Liver (tissue), 9 donors: ENCODE results near the gene NTMT2. TPM values are rescaled to one million over a fixed set of nuclear protein-coding genes. Genes with fewer than 3 reads are reported as not detected.

Experiments used
- DNase-seq: peaks from one replicate; pipeline ENCODE4 v3.0.0-alpha.2; 2017; ENCODE audit warnings: low spot score
- H3K27ac ChIP-seq, 2 donors: one replicate each; pipeline ENCODE4 v1.7.0; 2013; ENCODE audit warnings: inconsistent platforms in 2 of 2, low read length in 2 of 2, control low read depth in 1 of 2, low read depth in 1 of 2, mild to moderate bottlenecking in 1 of 2
- H3K27me3 ChIP-seq, 4 donors: one replicate each; pipeline versions ENCODE4 v1.6.1 to v1.7.0; 2013; ENCODE audit warnings: low read length in 3 of 4, inconsistent platforms in 1 of 4, mild to moderate bottlenecking in 1 of 4, moderate library complexity in 1 of 4; ENCODE audit not compliant: control insufficient read depth in 4 of 4, insufficient read depth in 4 of 4
- H3K36me3 ChIP-seq, 4 donors: one replicate each; pipeline versions ENCODE4 v1.6.1 to v1.7.0; 2013; ENCODE audit warnings: low read length in 3 of 4, mild to moderate bottlenecking in 3 of 4, low read depth in 1 of 4, moderate library complexity in 1 of 4; ENCODE audit not compliant: control insufficient read depth in 4 of 4, insufficient read depth in 3 of 4
- H3K4me1 ChIP-seq, 4 donors: one replicate each; pipeline versions ENCODE4 v1.6.1 to v1.7.0; 2013; ENCODE audit warnings: low read length in 3 of 4, mild to moderate bottlenecking in 3 of 4, moderate library complexity in 1 of 4; ENCODE audit not compliant: control insufficient read depth in 4 of 4, insufficient read depth in 4 of 4
- H3K4me3 ChIP-seq, 3 donors: one replicate each; pipeline versions ENCODE4 v1.6.1 to v1.7.0; 2013; ENCODE audit warnings: low read length in 3 of 3, control low read depth in 1 of 3, low read depth in 1 of 3, mild to moderate bottlenecking in 1 of 3
- H3K9ac ChIP-seq, 2 donors: one replicate each; pipeline ENCODE4 v1.7.0; 2013; ENCODE audit warnings: low read length in 2 of 2, mild to moderate bottlenecking in 2 of 2, moderate library complexity in 2 of 2, control low read depth in 1 of 2, low read depth in 1 of 2
- H3K9me3 ChIP-seq, 4 donors: one replicate each; pipeline versions ENCODE4 v1.6.1 to v1.7.0; 2013; ENCODE audit warnings: low read length in 3 of 4; ENCODE audit not compliant: control insufficient read depth in 4 of 4
- ATF3 ChIP-seq: IDR thresholded peaks from 2 replicates; pipeline ENCODE4 v1.6.1; 2016; ENCODE audit warnings: antibody characterized with exemption
- EGR1 ChIP-seq, 2 donors: IDR thresholded peaks; 2 replicates each; pipeline ENCODE4 v1.6.1; 2016 to 2018; ENCODE audit warnings: antibody characterized with exemption in 2 of 2, low read depth in 2 of 2
- FOXA1 ChIP-seq: IDR thresholded peaks from 2 replicates; pipeline ENCODE4 v1.6.1; 2016; ENCODE audit warnings: antibody characterized with exemption
- FOXA2 ChIP-seq: IDR thresholded peaks from 2 replicates; pipeline ENCODE4 v1.6.1; 2016; ENCODE audit warnings: antibody characterized with exemption
- GABPA ChIP-seq, 2 donors: IDR thresholded peaks in 1 of 2; conservative IDR thresholded peaks in 1 of 2; 2 replicates each; pipeline ENCODE4 v1.6.1; 2016; ENCODE audit warnings: antibody characterized with exemption in 2 of 2, mild to moderate bottlenecking in 1 of 2, moderate library complexity in 1 of 2
- HNF4A ChIP-seq, 2 donors: conservative IDR thresholded peaks; 2 replicates each; pipeline ENCODE4 v1.6.1; 2016; ENCODE audit warnings: antibody characterized with exemption in 2 of 2, mild to moderate bottlenecking in 2 of 2
- HNF4G ChIP-seq: IDR thresholded peaks from 2 replicates; pipeline ENCODE4 v1.6.1; 2016; ENCODE audit warnings: antibody characterized with exemption
- JUND ChIP-seq, 2 donors: IDR thresholded peaks; 2 replicates each; pipeline ENCODE4 v1.6.1; 2016; ENCODE audit warnings: antibody characterized with exemption in 2 of 2
- NR2F2 ChIP-seq: IDR thresholded peaks from 2 replicates; pipeline ENCODE4 v1.6.1; 2016; ENCODE audit warnings: antibody characterized with exemption
- RAD21 ChIP-seq, 2 donors: IDR thresholded peaks; 2 replicates each; pipeline ENCODE4 v1.6.1; 2016; ENCODE audit warnings: antibody characterized with exemption in 2 of 2, mild to moderate bottlenecking in 2 of 2
- REST ChIP-seq: IDR thresholded peaks from 2 replicates; pipeline ENCODE4 v1.6.1; 2016; ENCODE audit warnings: antibody characterized with exemption, mild to moderate bottlenecking
- RXRA ChIP-seq, 2 donors: IDR thresholded peaks; 2 replicates each; pipeline ENCODE4 v1.6.1; 2017 to 2018; ENCODE audit warnings: antibody characterized with exemption in 2 of 2, mild to moderate bottlenecking in 1 of 2
- SP1 ChIP-seq: IDR thresholded peaks from 2 replicates; pipeline ENCODE4 v1.6.1; 2018; ENCODE audit warnings: antibody characterized with exemption, mild to moderate bottlenecking
- TAF1 ChIP-seq: conservative IDR thresholded peaks from 2 replicates; pipeline ENCODE4 v1.6.1; 2016; ENCODE audit warnings: antibody characterized with exemption, mild to moderate bottlenecking
- YY1 ChIP-seq: IDR thresholded peaks from 2 replicates; pipeline ENCODE4 v1.6.1; 2016; ENCODE audit warnings: antibody characterized with exemption, mild to moderate bottlenecking
- ZBTB33 ChIP-seq: IDR thresholded peaks from 2 replicates; pipeline ENCODE4 v1.6.1; 2016; ENCODE audit warnings: antibody characterized with exemption
- WGBS: extraction: QIAGEN DNeasy Blood & Tissue Kit; methylation state at CpG from one replicate; pipeline ENCODE4 v1.1.7; 2013; 5-methylcytosine and 5-hydroxymethylcytosine counted together
- polyA plus RNA-seq, 2 donors: library from polyadenylated mRNA; stranded (reverse) in 1 of 2; unstranded in 1 of 2; fragments of 200-250 nt in 1 of 2; fragments of >200 nt in 1 of 2; fragmentation: Nextera tagmentation in 1 of 2; extraction: Ambion mirVana in 1 of 2; gene quantifications; one replicate each; pipeline versions ENCODE4 v1.2.1 to v1.2.3, GENCODE V29; 2013 to 2015
- total RNA-seq, 2 donors: library from RNA; depleted of rRNA; stranded (reverse); fragments of >200 nt; gene quantifications; one replicate each; pipeline ENCODE4 v1.2.3, GENCODE V29; 2014
- TF ChIP-seq, protein P1 (sequence below): fragments of 150-350 bp; IDR thresholded peaks from 2 replicates; pipeline ENCODE4 v1.5.1; 2017; ENCODE audit warnings: improper control_type of control experiment, low read depth, low read length; ENCODE audit not compliant: missing input control
- donor health status: healthy.
- donor health status: healthy.
- donor health status: healthy.
- donor health status: healthy.
- donor health status: healthy.

Gene NTMT2
- total and polyA plus RNA-seq, 4 donors = not detected

DNA sequence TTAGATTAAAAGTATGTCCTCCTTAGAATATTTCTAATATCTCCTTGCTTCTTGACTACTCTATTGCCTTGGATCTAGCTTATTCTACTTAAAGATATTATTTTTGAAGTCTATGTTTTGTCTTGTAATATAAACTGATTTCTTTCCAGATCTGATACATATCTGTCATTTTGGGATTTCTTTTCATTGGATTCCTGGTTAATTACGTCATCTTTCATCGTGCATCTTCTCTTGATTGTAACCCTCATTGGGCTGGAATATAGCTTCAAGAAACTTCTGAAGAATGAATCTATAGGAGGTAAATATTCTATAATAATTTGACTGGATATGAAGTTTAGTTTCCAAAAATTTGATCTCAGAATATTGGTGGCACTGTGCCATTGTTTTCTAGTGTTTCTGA, 12.1 kb downstream of the NTMT2 start:
- Histone ChIP-seq H3K9ac (no peak overlapping the region), H3K4me1 (no peaks in the 10 kb centered on the region), H3K36me3 (no peaks in the 10 kb centered on the region), H3K27ac (no peak overlapping the region), H3K27me3 (no peaks in the 10 kb centered on the region), H3K9me3 (peaks cover 0 to 9% (median 3%) of the 10 kb centered on the region in 4 donors), H3K4me3 (no peak overlapping the region)
- 80% methylated on average over 2 of the region's 2 CpGs for WGBS
- no peak for TF ChIP-seq RAD21 (IDR thresholded peaks at IDR 0.05)
- TF ChIP-seq FOXA1 = no peak
- DNase-seq = no peak

GRCh38 chr1:170162459-170163246, 16.9 kb downstream of the NTMT2 start:
- H3K36me3 ChIP-seq = no peaks in the 10 kb centered on the region
- no peak overlapping the region for H3K27ac ChIP-seq
- H3K27me3 ChIP-seq = no peaks in the 10 kb centered on the region
- H3K4me1 ChIP-seq = no peaks in the 10 kb centered on the region
- DNase-seq = no peak
- no peak overlapping the region for H3K4me3 ChIP-seq
- no peaks in the 10 kb centered on the region for H3K9me3 ChIP-seq
- no peak for TF ChIP-seq RXRA (IDR thresholded peaks at IDR 0.05)
- no peak for TF ChIP-seq FOXA1
- no peak for TF ChIP-seq GABPA (IDR thresholded peaks at IDR 0.05 in 1 of 2, conservative IDR thresholded peaks at IDR 0.05 in 1 of 2)
- no peak for TF ChIP-seq ATF3
- TF ChIP-seq JUND (IDR thresholded peaks at IDR 0.05) = no peak
- no peak for TF ChIP-seq HNF4A (conservative IDR thresholded peaks at IDR 0.05)
- TF ChIP-seq EGR1 (IDR thresholded peaks at IDR 0.05; ENCODE audit: low read depth in 2 of 2) = no peak
- TF ChIP-seq FOXA2 = no peak
- no peak for TF ChIP-seq YY1
- TF ChIP-seq SP1 = no peak
- no peak for TF ChIP-seq TAF1
- TF ChIP-seq ZBTB33 = no peak
- 61% methylated on average over 8 of the region's 8 CpGs for WGBS
- H3K9ac ChIP-seq = no peak overlapping the region

GRCh38 chr1:170164103-170164763, 18.5 kb downstream of the NTMT2 start:
- H3K27ac ChIP-seq = no peak overlapping the region
- TF ChIP-seq, protein P1, sequence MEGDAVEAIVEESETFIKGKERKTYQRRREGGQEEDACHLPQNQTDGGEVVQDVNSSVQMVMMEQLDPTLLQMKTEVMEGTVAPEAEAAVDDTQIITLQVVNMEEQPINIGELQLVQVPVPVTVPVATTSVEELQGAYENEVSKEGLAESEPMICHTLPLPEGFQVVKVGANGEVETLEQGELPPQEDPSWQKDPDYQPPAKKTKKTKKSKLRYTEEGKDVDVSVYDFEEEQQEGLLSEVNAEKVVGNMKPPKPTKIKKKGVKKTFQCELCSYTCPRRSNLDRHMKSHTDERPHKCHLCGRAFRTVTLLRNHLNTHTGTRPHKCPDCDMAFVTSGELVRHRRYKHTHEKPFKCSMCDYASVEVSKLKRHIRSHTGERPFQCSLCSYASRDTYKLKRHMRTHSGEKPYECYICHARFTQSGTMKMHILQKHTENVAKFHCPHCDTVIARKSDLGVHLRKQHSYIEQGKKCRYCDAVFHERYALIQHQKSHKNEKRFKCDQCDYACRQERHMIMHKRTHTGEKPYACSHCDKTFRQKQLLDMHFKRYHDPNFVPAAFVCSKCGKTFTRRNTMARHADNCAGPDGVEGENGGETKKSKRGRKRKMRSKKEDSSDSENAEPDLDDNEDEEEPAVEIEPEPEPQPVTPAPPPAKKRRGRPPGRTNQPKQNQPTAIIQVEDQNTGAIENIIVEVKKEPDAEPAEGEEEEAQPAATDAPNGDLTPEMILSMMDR = no peak
- TF ChIP-seq ATF3 (no peak), HNF4A (conservative IDR thresholded peaks at IDR 0.05) (no peak), NR2F2 (no peak), RXRA (IDR thresholded peaks at IDR 0.05) (no peak), FOXA2 (no peak), EGR1 (IDR thresholded peaks at IDR 0.05; ENCODE audit: low read depth in 2 of 2) (no peak), REST (no peak), HNF4G (no peak), GABPA (IDR thresholded peaks at IDR 0.05 in 1 of 2, conservative IDR thresholded peaks at IDR 0.05 in 1 of 2) (no peak), TAF1 (no peak), JUND (IDR thresholded peaks at IDR 0.05) (no peak)

More at GRCh38 chr1:170164103-170164763, 18.5 kb downstream of the NTMT2 start:
- DNase-seq = no peak
- Histone ChIP-seq H3K9ac (no peak overlapping the region), H3K4me1 (no peaks in the 10 kb centered on the region), H3K9me3 (no peaks in the 10 kb centered on the region), H3K36me3 (no peaks in the 10 kb centered on the region), H3K4me3 (no peak overlapping the region), H3K27me3 (no peaks in the 10 kb centered on the region)
- 93% methylated on average over 4 of the region's 4 CpGs for WGBS
